PC-9 (cell line): Measurements from ENCODE around the gene ITGAV.

ENCODE experiments used
- CTCF ChIP-seq: fragments of 200-600 bp; sonication (generic); conservative IDR thresholded peaks from 2 replicates; pipeline ENCODE4 v1.6.1; 2017; ENCODE audit warnings: mixed run types, antibody characterized with exemption, mild to moderate bottlenecking, moderate library complexity
- EZH2 ChIP-seq: fragments of 200-600 bp; sonication (generic); IDR thresholded peaks from 2 replicates; pipeline ENCODE4 v1.8.0; 2017; ENCODE audit warnings: antibody characterized with exemption, low read depth

- TF ChIP-seq CTCF (no peak), EZH2 (no peak)
These were observed 33.2 kb downstream of the ITGAV start for GRCh38 chr2:186623084-186623483.
